Heart left ventricle (tissue), 13 donors: ENCODE measurements around the gene CDH6.

ENCODE experiments used
- CTCF ChIP-seq, 12 donors: fragments of 200-600 bp; sonication (generic) in 4 of 12; IDR thresholded peaks; one replicate each; pipeline versions ENCODE4 v1.5.0 to v1.8.0; 2018 to 2022; ENCODE audit warnings: antibody characterized with exemption in 12 of 12, mild to moderate bottlenecking in 5 of 12
- POLR2A ChIP-seq, 2 donors: fragments of 450-650 bp; IDR thresholded peaks; one replicate each; pipeline ENCODE4 v1.6.1; 2017; ENCODE audit warnings: antibody characterized with exemption in 2 of 2, mild to moderate bottlenecking in 2 of 2, moderate library complexity in 2 of 2
- donor health status: ischemic (EF 13 %, LVEDD 7.1; RV severe dilation, severe dysfunction).
- donor health status: DM: no; HTN: yes; CAD: no.
- donor health status: DM: no; HTN: no; CAD: no.
- donor health status: ischemic (EF 25% LVEDD 6.9; RV normal size, moderate dysfunction).
- donor health status: ischemic (EF 25% LVEDD 5.7; RV mildly dilated, moderate dysfunction).
- donor health status: ischemic (EF 35%, LVEDD 5.7; RV mildly dilated, moderate dysfunction).
- donor health status: nonischemic (EF 11% LVEDD 7.7; RV severe dilation, severe dysfunction).
- donor health status: DM: yes; HTN: yes; CAD: no.
- donor health status: PGD.
- donor health status: ischemic (EF 29% LVEDD 5.4; RV normal size, mild dysfunction).
- donor health status: nonischemic (EF 23%, LVEDD 6.1; RV moderate dilation, normal function).

- no peak for TF ChIP-seq CTCF (IDR thresholded peaks at IDR 0.05)
- no peak for TF ChIP-seq POLR2A (IDR thresholded peaks at IDR 0.05)
Observed at GRCh38 chr5:31185951-31186350, 7.5 kb upstream of the CDH6 start.
